ENCODE results near the gene SMC1A.

DNA sequence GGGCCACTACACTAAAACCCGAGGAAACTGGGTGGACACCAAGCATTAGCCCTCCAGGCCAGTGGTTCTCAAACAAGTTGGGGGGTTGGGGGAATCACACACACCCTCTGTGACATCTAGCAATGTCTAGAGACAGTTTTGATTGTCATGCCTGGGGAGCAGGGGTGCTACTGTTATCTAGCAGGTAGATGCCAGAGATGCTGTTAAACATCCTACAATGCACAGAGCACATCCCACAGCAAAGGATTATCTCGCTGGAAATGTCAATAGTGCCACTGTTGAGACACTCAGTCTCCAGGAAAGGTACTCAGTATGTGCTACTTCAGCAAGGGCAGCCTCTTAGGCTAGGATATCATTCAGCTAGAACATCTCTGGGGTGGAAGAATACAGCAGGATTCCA lies 1.3 kb downstream of the SMC1A start:
- TF ChIP-seq, protein P1, sequence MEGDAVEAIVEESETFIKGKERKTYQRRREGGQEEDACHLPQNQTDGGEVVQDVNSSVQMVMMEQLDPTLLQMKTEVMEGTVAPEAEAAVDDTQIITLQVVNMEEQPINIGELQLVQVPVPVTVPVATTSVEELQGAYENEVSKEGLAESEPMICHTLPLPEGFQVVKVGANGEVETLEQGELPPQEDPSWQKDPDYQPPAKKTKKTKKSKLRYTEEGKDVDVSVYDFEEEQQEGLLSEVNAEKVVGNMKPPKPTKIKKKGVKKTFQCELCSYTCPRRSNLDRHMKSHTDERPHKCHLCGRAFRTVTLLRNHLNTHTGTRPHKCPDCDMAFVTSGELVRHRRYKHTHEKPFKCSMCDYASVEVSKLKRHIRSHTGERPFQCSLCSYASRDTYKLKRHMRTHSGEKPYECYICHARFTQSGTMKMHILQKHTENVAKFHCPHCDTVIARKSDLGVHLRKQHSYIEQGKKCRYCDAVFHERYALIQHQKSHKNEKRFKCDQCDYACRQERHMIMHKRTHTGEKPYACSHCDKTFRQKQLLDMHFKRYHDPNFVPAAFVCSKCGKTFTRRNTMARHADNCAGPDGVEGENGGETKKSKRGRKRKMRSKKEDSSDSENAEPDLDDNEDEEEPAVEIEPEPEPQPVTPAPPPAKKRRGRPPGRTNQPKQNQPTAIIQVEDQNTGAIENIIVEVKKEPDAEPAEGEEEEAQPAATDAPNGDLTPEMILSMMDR (IDR thresholded peaks at IDR 0.05), result no peak
- TF ChIP-seq POLR2A (IDR thresholded peaks at IDR 0.05), result no peak

Data from lower leg skin (tissue), 3 donors.